Measurements from ENCODE around the gene AKNA. TPM values are rescaled to one million over a fixed set of nuclear protein-coding genes. Genes with fewer than 3 reads are reported as not detected.
A peak's percentile ranks its signal among the peaks of the same experiment; 100 is the strongest.

The AKNA gene, protein sequence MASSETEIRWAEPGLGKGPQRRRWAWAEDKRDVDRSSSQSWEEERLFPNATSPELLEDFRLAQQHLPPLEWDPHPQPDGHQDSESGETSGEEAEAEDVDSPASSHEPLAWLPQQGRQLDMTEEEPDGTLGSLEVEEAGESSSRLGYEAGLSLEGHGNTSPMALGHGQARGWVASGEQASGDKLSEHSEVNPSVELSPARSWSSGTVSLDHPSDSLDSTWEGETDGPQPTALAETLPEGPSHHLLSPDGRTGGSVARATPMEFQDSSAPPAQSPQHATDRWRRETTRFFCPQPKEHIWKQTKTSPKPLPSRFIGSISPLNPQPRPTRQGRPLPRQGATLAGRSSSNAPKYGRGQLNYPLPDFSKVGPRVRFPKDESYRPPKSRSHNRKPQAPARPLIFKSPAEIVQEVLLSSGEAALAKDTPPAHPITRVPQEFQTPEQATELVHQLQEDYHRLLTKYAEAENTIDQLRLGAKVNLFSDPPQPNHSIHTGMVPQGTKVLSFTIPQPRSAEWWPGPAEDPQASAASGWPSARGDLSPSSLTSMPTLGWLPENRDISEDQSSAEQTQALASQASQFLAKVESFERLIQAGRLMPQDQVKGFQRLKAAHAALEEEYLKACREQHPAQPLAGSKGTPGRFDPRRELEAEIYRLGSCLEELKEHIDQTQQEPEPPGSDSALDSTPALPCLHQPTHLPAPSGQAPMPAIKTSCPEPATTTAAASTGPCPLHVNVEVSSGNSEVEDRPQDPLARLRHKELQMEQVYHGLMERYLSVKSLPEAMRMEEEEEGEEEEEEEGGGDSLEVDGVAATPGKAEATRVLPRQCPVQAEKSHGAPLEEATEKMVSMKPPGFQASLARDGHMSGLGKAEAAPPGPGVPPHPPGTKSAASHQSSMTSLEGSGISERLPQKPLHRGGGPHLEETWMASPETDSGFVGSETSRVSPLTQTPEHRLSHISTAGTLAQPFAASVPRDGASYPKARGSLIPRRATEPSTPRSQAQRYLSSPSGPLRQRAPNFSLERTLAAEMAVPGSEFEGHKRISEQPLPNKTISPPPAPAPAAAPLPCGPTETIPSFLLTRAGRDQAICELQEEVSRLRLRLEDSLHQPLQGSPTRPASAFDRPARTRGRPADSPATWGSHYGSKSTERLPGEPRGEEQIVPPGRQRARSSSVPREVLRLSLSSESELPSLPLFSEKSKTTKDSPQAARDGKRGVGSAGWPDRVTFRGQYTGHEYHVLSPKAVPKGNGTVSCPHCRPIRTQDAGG (N-terminal part only)
- 13.9 TPM for polyA plus RNA-seq (2013, experiment 1 of 2)
- 13.8 TPM for polyA plus RNA-seq (2013, experiment 2 of 2)

DNA sequence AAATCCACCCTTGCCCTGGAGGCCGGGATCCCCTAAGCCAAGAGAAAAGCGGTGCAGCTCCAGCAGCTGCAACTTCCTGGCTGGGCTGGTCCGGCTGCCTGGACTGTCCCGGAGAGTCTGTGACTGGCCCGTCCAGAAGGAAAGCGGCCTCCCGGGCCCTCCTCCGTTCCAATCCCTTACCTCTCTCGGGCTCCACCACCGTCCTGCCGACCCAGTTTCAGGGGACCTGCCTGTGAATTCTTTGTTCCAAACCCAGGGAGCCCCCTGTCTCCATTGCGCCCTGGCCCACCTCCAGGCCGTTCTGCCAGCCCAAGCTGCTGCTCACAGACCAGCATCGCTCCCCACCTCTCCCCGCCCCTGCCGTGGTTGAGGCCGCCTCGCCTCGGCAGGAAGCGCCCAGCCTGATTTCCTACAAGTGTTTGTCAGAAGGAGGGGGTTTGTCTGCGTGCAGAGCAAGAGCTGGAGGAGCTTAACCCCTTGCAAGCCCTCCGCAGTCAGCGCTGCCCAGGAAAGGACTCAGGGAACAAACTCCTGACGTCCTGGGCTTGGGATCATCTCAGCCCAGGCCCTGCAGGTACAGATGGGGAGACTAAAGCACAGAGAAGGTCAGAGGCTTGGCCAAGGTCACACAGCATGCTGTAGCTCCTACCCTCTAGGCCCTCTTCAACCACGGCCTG is at the start of gene AKNA:
TSS of gene AKNA (minus strand) at position 303 of the 677 bp plus-strand sequence. CDS start 6,649 bp downstream, outside the sequence.
- DNase-seq (ENCODE audit: low spot score): peak; percentile 51
- Histone ChIP-seq H3K4me2 (ENCODE audit: insufficient read depth, low read length, poor library complexity, severe bottlenecking) (peak within 1 kb of the TSS; percentile 37), H3K9ac (ENCODE audit: low read depth, low read length, poor library complexity) (peak within 1 kb of the TSS; percentile 78), H4K91ac (ENCODE audit: low read depth, low read length, poor library complexity) (peak within 1 kb of the TSS; percentile 85), H2BK15ac (ENCODE audit: low read length) (peak within 1 kb of the TSS; percentile 72), H3K23ac (ENCODE audit: low read depth, low read length, poor library complexity) (peak within 1 kb of the TSS; percentile 40), H3K4me3 (ENCODE audit: low read length in 2 of 2) (peak within 1 kb of the TSS; percentile 32 to 55), H2BK120ac (ENCODE audit: low read depth, low read length) (no peak within 1 kb of the TSS), H3K4ac (ENCODE audit: low read length) (peak within 1 kb of the TSS; percentile 10), H3K18ac (ENCODE audit: low read length) (peak within 1 kb of the TSS; percentile 81), H3K4me1 (ENCODE audit: control insufficient read depth in 2 of 2, insufficient read depth in 1 of 2, low read depth in 1 of 2, low read length in 2 of 2) (peaks cover 37 to 40% of the 10 kb centered on the region in 2 donors), H4K8ac (ENCODE audit: low read depth, low read length) (peak within 1 kb of the TSS; percentile 8), H3K27ac (replicated peaks; ENCODE audit: low read length) (peak within 1 kb of the TSS; percentile 53), H3K9me3 (replicated peaks in 1 of 2; ENCODE audit: control insufficient read depth in 2 of 2, insufficient read depth in 1 of 2, low read depth in 1 of 2, low read length in 2 of 2) (no peaks in the 10 kb centered on the region), H3K14ac (ENCODE audit: low read length) (peak within 1 kb of the TSS; percentile 49), H2BK5ac (ENCODE audit: low read length) (peak within 1 kb of the TSS; percentile 14), H2AFZ (ENCODE audit: low read length) (peak within 1 kb of the TSS; percentile 92), H3K79me1 (ENCODE audit: low read depth, low read length) (no peaks in the 10 kb centered on the region), H3K36me3 (replicated peaks in 1 of 2; ENCODE audit: control insufficient read depth in 2 of 2, insufficient read depth in 2 of 2, low read length in 2 of 2) (peaks cover 0 to 2% of the 10 kb centered on the region in 2 donors), H3K27me3 (ENCODE audit: control insufficient read depth in 3 of 3, insufficient read depth in 3 of 3, low read depth in 1 of 3, low read length in 3 of 3) (no peaks in the 10 kb centered on the region), H2AK5ac (ENCODE audit: low read depth, low read length) (peak within 1 kb of the TSS; percentile 91), H2BK12ac (ENCODE audit: low read length) (peak within 1 kb of the TSS; percentile 67)
- no CpG with 5 or more reads among the region's 25 CpGs for WGBS, 2 donors (ENCODE audit: extremely low coverage in 2 of 2, insufficient read length in 2 of 2, insufficient replicate concordance in 1 of 2)

DNA sequence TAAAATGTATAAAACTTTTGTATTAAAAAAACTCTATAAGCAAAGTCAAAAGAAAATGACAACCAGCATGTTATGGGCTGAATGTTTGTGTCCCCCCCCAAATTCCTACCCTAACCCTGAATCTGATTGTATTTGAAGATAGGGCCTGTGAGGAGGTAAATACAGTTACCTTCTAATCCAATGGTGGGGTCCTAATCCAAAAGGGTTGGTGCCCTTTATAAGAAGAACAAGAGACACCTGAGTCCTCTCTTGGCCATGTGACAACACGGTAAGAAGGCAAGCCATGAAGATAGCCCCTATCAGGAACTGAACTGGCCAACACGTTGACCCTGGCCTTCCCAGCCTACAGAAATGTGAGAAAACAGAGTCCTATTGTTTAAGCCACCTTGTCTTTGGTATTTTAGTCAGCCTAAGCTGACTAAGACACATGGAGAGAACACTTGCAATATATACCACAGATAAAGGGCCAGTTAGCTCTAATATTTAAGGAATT is 49.7 kb upstream of the AKNA start:
- peaks cover 0 to 1% of the 10 kb centered on the region in 2 donors for H3K4me1 ChIP-seq (ENCODE audit: control insufficient read depth in 2 of 2, insufficient read depth in 1 of 2, low read depth in 1 of 2, low read length in 2 of 2)
- no peak overlapping the region for H3K9ac ChIP-seq (ENCODE audit: low read depth, low read length, poor library complexity)
- no peak overlapping the region for H2BK15ac ChIP-seq (ENCODE audit: low read length)
- H3K9me3 ChIP-seq (replicated peaks in 1 of 2; ENCODE audit: control insufficient read depth in 2 of 2, insufficient read depth in 1 of 2, low read depth in 1 of 2, low read length in 2 of 2): no peaks in the 10 kb centered on the region
- H3K4me3 ChIP-seq (ENCODE audit: low read length in 2 of 2): no peak overlapping the region
- H4K8ac ChIP-seq (ENCODE audit: low read depth, low read length): no peak overlapping the region
- no CpG with 5 or more reads among the region's 2 CpGs for WGBS, 2 donors (ENCODE audit: extremely low coverage in 2 of 2, insufficient read length in 2 of 2, insufficient replicate concordance in 1 of 2)
- H3K23ac ChIP-seq (ENCODE audit: low read depth, low read length, poor library complexity): no peak overlapping the region
- no peak overlapping the region for H2AFZ ChIP-seq (ENCODE audit: low read length)
- H3K4ac ChIP-seq (ENCODE audit: low read length): no peak overlapping the region
- H3K36me3 ChIP-seq (replicated peaks in 1 of 2; ENCODE audit: control insufficient read depth in 2 of 2, insufficient read depth in 2 of 2, low read length in 2 of 2): no peaks in the 10 kb centered on the region
- no peak overlapping the region for H2BK120ac ChIP-seq (ENCODE audit: low read depth, low read length)
- peaks cover under 1% of the 10 kb centered on the region for H3K79me1 ChIP-seq (ENCODE audit: low read depth, low read length)
- no peak overlapping the region for H2AK5ac ChIP-seq (ENCODE audit: low read depth, low read length)
- H4K91ac ChIP-seq (ENCODE audit: low read depth, low read length, poor library complexity): no peak overlapping the region
- H3K14ac ChIP-seq (ENCODE audit: low read length): no peak overlapping the region
- no peak overlapping the region for H2BK5ac ChIP-seq (ENCODE audit: low read length)
- H3K18ac ChIP-seq (ENCODE audit: low read length): no peak overlapping the region
- no peaks in the 10 kb centered on the region for H3K27me3 ChIP-seq (ENCODE audit: control insufficient read depth in 3 of 3, insufficient read depth in 3 of 3, low read depth in 1 of 3, low read length in 3 of 3)
- no peak overlapping the region for H3K27ac ChIP-seq (replicated peaks; ENCODE audit: low read length)
- no peak overlapping the region for H2BK12ac ChIP-seq (ENCODE audit: low read length)
- no peak overlapping the region for H3K4me2 ChIP-seq (ENCODE audit: insufficient read depth, low read length, poor library complexity, severe bottlenecking)
- DNase-seq (ENCODE audit: low spot score): no peak

DNA sequence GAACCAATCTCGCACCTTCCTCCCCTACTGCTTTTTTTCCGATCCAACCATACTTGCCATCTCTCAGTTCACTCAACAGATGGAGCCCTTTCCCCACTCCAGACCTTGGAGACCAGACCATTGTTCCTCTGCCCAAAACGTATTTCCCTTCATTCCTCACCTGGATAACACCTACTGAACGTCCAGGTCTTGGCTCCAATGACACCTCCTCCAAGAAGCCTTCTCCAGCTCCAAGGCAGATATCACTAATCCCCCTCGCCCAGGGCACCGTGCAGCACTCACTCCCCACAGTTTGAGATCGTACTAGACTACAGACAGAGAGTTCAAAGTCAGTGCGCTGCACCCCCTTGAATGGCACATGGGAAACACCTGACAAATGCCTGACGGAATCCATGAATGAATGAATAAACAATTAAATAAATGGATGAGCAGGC is 47.1 kb upstream of the AKNA start:
- no CpG with 5 or more reads among the region's 9 CpGs for WGBS, 2 donors (ENCODE audit: extremely low coverage in 2 of 2, insufficient read length in 2 of 2, insufficient replicate concordance in 1 of 2)

More for the DNA sequence above, 47.1 kb upstream of the AKNA start:
- Histone ChIP-seq H3K4me2 (ENCODE audit: insufficient read depth, low read length, poor library complexity, severe bottlenecking) (no peak overlapping the region), H3K27me3 (ENCODE audit: control insufficient read depth in 3 of 3, insufficient read depth in 3 of 3, low read depth in 1 of 3, low read length in 3 of 3) (no peaks in the 10 kb centered on the region), H3K23ac (ENCODE audit: low read depth, low read length, poor library complexity) (no peak overlapping the region), H3K4ac (ENCODE audit: low read length) (no peak overlapping the region), H2BK120ac (ENCODE audit: low read depth, low read length) (no peak overlapping the region), H2AK5ac (ENCODE audit: low read depth, low read length) (no peak overlapping the region), H2AFZ (ENCODE audit: low read length) (no peak overlapping the region), H3K4me3 (ENCODE audit: low read length in 2 of 2) (no peak overlapping the region), H2BK5ac (ENCODE audit: low read length) (no peak overlapping the region), H4K91ac (ENCODE audit: low read depth, low read length, poor library complexity) (no peak overlapping the region), H3K18ac (ENCODE audit: low read length) (no peak overlapping the region), H3K9me3 (replicated peaks in 1 of 2; ENCODE audit: control insufficient read depth in 2 of 2, insufficient read depth in 1 of 2, low read depth in 1 of 2, low read length in 2 of 2) (no peaks in the 10 kb centered on the region), H3K79me1 (ENCODE audit: low read depth, low read length) (no peaks in the 10 kb centered on the region), H2BK12ac (ENCODE audit: low read length) (no peak overlapping the region), H3K27ac (replicated peaks; ENCODE audit: low read length) (no peak overlapping the region), H3K36me3 (replicated peaks in 1 of 2; ENCODE audit: control insufficient read depth in 2 of 2, insufficient read depth in 2 of 2, low read length in 2 of 2) (no peaks in the 10 kb centered on the region), H3K9ac (ENCODE audit: low read depth, low read length, poor library complexity) (no peak overlapping the region), H3K4me1 (ENCODE audit: control insufficient read depth in 2 of 2, insufficient read depth in 1 of 2, low read depth in 1 of 2, low read length in 2 of 2) (peaks cover 0 to 1% of the 10 kb centered on the region in 2 donors), H4K8ac (ENCODE audit: low read depth, low read length) (no peak overlapping the region), H3K14ac (ENCODE audit: low read length) (no peak overlapping the region), H2BK15ac (ENCODE audit: low read length) (no peak overlapping the region)
- peak; percentile 37 for DNase-seq (ENCODE audit: low spot score)

Measured in neuronal stem cell (in vitro differentiated cells).